ENCODE results near the gene IL1RAPL1. TPM values are rescaled to one million over a fixed set of nuclear protein-coding genes. Genes with fewer than 3 reads are reported as not detected.

The IL1RAPL1 gene
- total and polyA plus RNA-seq, 2 experiments from 2014 or later, result 0.18 to 0.49 TPM

- no peak overlapping the region for H3K4me3 ChIP-seq
- H2AFZ ChIP-seq, result no peak overlapping the region
Observed at GRCh38 chrX:29661290-29661689, 1074.0 kb downstream of the IL1RAPL1 start.

More at GRCh38 chrX:29661290-29661689, 1074.0 kb downstream of the IL1RAPL1 start:
- H3K4me1 ChIP-seq (ENCODE audit: insufficient read depth), result no peaks in the 10 kb centered on the region
- Mint-ChIP-seq H3K27me3 (ENCODE audit: insufficient read depth, low read depth, poor library complexity) (no peaks in the 10 kb centered on the region), H3K27ac (no peak overlapping the region), H3K9me3 (no peaks in the 10 kb centered on the region), H3K4me3 (no peak overlapping the region), H3K36me3 (ENCODE audit: low read depth) (no peaks in the 10 kb centered on the region), H3K4me1 (peaks cover 4% of the 10 kb centered on the region; the same call in 2 of the 3 replicates)
- H3K27me3 ChIP-seq (ENCODE audit: insufficient read depth), result no peaks in the 10 kb centered on the region
- no peaks in the 10 kb centered on the region for H3K79me2 ChIP-seq (replicated peaks; ENCODE audit: insufficient read depth)
- DNase-seq (ENCODE audit: low spot score), result no peak
- no peak overlapping the region for H3K27ac ChIP-seq (ENCODE audit: low read depth)
- no peaks in the 10 kb centered on the region for H3K9me2 ChIP-seq (ENCODE audit: insufficient read depth)
- TF ChIP-seq CTCF (conservative IDR thresholded peaks at IDR 0.05; ENCODE audit: low read depth in 2 of 2) (no peak), ZNF114 (CRISPR knock-in tag; IDR thresholded peaks at IDR 0.05) (no peak), ZNF331 (CRISPR knock-in tag; IDR thresholded peaks at IDR 0.05; ENCODE audit: low read depth) (no peak), EZH2phosphoT487 (IDR thresholded peaks at IDR 0.05; ENCODE audit: unreplicated experiment) (no peak), STAT1 (IDR thresholded peaks at IDR 0.05; ENCODE audit: unreplicated experiment) (no peak), JUNB (IDR thresholded peaks at IDR 0.05; ENCODE audit: unreplicated experiment) (no peak), CREB1 (CRISPR knock-in tag; IDR thresholded peaks at IDR 0.05; ENCODE audit: low read depth) (no peak), EZH2 (IDR thresholded peaks at IDR 0.05; ENCODE audit: low read depth, unreplicated experiment) (no peak), NANOG (IDR thresholded peaks at IDR 0.05; ENCODE audit: borderline replicate concordance) (no peak), POLR2AphosphoS5 (IDR thresholded peaks at IDR 0.05; ENCODE audit: low read depth) (no peak)
- TF ChIP-seq, protein P1, sequence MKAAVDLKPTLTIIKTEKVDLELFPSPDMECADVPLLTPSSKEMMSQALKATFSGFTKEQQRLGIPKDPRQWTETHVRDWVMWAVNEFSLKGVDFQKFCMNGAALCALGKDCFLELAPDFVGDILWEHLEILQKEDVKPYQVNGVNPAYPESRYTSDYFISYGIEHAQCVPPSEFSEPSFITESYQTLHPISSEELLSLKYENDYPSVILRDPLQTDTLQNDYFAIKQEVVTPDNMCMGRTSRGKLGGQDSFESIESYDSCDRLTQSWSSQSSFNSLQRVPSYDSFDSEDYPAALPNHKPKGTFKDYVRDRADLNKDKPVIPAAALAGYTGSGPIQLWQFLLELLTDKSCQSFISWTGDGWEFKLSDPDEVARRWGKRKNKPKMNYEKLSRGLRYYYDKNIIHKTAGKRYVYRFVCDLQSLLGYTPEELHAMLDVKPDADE (IDR thresholded peaks at IDR 0.05), result no peak
- TF ChIP-seq, protein P2, sequence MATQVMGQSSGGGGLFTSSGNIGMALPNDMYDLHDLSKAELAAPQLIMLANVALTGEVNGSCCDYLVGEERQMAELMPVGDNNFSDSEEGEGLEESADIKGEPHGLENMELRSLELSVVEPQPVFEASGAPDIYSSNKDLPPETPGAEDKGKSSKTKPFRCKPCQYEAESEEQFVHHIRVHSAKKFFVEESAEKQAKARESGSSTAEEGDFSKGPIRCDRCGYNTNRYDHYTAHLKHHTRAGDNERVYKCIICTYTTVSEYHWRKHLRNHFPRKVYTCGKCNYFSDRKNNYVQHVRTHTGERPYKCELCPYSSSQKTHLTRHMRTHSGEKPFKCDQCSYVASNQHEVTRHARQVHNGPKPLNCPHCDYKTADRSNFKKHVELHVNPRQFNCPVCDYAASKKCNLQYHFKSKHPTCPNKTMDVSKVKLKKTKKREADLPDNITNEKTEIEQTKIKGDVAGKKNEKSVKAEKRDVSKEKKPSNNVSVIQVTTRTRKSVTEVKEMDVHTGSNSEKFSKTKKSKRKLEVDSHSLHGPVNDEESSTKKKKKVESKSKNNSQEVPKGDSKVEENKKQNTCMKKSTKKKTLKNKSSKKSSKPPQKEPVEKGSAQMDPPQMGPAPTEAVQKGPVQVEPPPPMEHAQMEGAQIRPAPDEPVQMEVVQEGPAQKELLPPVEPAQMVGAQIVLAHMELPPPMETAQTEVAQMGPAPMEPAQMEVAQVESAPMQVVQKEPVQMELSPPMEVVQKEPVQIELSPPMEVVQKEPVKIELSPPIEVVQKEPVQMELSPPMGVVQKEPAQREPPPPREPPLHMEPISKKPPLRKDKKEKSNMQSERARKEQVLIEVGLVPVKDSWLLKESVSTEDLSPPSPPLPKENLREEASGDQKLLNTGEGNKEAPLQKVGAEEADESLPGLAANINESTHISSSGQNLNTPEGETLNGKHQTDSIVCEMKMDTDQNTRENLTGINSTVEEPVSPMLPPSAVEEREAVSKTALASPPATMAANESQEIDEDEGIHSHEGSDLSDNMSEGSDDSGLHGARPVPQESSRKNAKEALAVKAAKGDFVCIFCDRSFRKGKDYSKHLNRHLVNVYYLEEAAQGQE (IDR thresholded peaks at IDR 0.05; ENCODE audit: unreplicated experiment), result no peak
- TF ChIP-seq, protein P3, sequence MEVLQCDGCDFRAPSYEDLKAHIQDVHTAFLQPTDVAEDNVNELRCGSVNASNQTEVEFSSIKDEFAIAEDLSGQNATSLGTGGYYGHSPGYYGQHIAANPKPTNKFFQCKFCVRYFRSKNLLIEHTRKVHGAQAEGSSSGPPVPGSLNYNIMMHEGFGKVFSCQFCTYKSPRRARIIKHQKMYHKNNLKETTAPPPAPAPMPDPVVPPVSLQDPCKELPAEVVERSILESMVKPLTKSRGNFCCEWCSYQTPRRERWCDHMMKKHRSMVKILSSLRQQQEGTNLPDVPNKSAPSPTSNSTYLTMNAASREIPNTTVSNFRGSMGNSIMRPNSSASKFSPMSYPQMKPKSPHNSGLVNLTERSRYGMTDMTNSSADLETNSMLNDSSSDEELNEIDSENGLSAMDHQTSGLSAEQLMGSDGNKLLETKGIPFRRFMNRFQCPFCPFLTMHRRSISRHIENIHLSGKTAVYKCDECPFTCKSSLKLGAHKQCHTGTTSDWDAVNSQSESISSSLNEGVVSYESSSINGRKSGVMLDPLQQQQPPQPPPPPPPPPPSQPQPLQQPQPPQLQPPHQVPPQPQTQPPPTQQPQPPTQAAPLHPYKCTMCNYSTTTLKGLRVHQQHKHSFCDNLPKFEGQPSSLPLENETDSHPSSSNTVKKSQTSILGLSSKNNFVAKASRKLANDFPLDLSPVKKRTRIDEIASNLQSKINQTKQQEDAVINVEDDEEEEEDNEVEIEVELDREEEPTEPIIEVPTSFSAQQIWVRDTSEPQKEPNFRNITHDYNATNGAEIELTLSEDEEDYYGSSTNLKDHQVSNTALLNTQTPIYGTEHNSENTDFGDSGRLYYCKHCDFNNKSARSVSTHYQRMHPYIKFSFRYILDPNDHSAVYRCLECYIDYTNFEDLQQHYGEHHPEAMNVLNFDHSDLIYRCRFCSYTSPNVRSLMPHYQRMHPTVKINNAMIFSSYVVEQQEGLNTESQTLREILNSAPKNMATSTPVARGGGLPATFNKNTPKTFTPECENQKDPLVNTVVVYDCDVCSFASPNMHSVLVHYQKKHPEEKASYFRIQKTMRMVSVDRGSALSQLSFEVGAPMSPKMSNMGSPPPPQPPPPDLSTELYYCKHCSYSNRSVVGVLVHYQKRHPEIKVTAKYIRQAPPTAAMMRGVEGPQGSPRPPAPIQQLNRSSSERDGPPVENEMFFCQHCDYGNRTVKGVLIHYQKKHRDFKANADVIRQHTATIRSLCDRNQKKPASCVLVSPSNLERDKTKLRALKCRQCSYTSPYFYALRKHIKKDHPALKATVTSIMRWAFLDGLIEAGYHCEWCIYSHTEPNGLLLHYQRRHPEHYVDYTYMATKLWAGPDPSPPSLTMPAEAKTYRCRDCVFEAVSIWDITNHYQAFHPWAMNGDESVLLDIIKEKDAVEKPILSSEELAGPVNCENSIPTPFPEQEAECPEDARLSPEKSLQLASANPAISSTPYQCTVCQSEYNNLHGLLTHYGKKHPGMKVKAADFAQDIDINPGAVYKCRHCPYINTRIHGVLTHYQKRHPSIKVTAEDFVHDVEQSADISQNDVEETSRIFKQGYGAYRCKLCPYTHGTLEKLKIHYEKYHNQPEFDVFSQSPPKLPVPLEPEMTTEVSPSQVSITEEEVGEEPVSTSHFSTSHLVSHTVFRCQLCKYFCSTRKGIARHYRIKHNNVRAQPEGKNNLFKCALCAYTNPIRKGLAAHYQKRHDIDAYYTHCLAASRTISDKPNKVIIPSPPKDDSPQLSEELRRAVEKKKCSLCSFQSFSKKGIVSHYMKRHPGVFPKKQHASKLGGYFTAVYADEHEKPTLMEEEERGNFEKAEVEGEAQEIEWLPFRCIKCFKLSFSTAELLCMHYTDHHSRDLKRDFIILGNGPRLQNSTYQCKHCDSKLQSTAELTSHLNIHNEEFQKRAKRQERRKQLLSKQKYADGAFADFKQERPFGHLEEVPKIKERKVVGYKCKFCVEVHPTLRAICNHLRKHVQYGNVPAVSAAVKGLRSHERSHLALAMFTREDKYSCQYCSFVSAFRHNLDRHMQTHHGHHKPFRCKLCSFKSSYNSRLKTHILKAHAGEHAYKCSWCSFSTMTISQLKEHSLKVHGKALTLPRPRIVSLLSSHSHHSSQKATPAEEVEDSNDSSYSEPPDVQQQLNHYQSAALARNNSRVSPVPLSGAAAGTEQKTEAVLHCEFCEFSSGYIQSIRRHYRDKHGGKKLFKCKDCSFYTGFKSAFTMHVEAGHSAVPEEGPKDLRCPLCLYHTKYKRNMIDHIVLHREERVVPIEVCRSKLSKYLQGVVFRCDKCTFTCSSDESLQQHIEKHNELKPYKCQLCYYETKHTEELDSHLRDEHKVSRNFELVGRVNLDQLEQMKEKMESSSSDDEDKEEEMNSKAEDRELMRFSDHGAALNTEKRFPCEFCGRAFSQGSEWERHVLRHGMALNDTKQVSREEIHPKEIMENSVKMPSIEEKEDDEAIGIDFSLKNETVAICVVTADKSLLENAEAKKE (CRISPR knock-in tag; IDR thresholded peaks at IDR 0.05), result no peak
- no peak overlapping the region for H3K4me2 ChIP-seq
- no peaks in the 10 kb centered on the region for H4K20me1 ChIP-seq (replicated peaks; ENCODE audit: insufficient read depth)
- H3K36me3 ChIP-seq (ENCODE audit: insufficient read depth), result no peaks in the 10 kb centered on the region
- ATAC-seq, result no peak
- H3F3A ChIP-seq (replicated peaks; ENCODE audit: low read depth), result no peaks in the 10 kb centered on the region

Measured in GM23338 (cell line).